Central memory CD8-positive, alpha-beta T cell (primary cell): ENCODE data around the gene PCBP3.
"Not testable (repeated sequence)": the region's sequence is repeated elsewhere in the genome, so short reads cannot be mapped to it uniquely, and the experiment has no call there.

Source experiments
- ATAC-seq: fragments of 150-1000 bp; cut with Tn5 transposase; replicated peaks from 2 replicates; pipeline ENCODE4 v1.10.0; 2022; ENCODE audit warnings: mild to moderate bottlenecking, moderate FRiP score, moderate number of reproducible peaks; ENCODE audit not compliant: poor library complexity, severe bottlenecking; ENCODE audit errors: extremely low read depth
- DNase-seq, 2 donors: peaks; one replicate each; pipeline ENCODE4 v3.0.0; 2021; ENCODE audit warnings: low spot score in 2 of 2
- H3K27ac Mint-ChIP-seq: one replicate; pipeline ENCODE4 v1.8.0; 2022; ENCODE audit warnings: low read depth, mild to moderate bottlenecking, moderate library complexity, mixed read lengths
- H3K27me3 Mint-ChIP-seq: one replicate; pipeline ENCODE4 v1.8.0; 2022; ENCODE audit warnings: mixed read lengths
- H3K36me3 Mint-ChIP-seq: one replicate; pipeline ENCODE4 v1.8.0; 2022; ENCODE audit warnings: mild to moderate bottlenecking, moderate library complexity, mixed read lengths; ENCODE audit not compliant: insufficient read depth
- H3K4me1 Mint-ChIP-seq: one replicate; pipeline ENCODE4 v1.8.0; 2022; ENCODE audit warnings: mixed read lengths
- H3K4me3 Mint-ChIP-seq: one replicate; pipeline ENCODE4 v1.8.0; 2022; ENCODE audit warnings: mild to moderate bottlenecking, moderate library complexity, mixed read lengths
- H3K9me3 Mint-ChIP-seq: one replicate; pipeline ENCODE4 v1.8.0; 2022; ENCODE audit warnings: mixed read lengths

Gene PCBP3

DNA sequence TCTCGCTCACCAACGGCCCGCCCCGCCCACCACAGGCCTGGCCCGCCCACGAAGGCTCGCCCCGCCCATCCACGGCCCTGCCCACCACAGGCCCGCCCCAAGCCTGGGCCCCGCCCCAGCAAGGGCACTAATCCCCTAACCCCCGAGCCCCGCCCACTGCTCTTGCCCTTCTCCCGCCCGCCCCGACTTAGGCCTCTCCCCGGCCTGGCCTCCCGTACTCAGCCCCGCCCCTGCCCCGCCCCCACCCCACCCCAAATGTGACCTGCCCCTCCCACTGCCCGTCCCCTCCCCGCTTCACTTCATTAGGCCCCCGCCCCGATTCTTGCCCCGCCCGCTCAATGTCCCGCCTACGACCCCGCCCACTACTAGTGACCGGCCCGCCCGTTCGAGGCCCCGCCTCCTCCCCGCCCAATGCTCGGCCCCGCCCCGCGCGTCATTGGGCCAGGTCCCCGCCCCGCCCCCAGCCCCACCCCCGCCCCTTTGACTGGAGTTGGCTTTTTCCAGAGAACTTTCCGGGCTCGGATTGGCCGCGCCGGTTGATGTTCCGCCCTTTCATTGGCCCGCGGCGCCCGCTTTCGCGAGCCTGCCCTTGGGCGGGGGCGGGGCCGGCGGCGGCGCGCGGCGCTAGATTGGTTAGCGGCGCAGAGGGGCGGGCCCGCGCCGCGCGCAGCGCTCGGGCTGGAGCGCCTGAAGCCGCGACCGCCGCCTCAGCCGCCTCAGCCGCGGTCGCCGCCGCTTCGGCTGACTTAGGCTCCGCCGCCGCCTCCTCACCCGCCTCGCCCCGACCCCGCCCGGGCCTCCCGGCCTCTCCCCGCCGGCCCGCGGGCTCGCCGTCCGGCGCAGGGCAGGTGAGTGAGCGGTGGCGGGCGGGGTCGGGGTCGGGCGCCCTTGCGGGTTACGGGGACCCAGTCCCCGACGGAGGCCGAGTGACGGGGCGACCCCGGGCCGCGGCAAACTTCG lies at the start of gene PCBP3:
Gene PCBP3, plus strand, starts transcription at position 705 of the 960 bp plus-strand sequence. CDS start 206,361 bp downstream, outside the sequence.
- peaks cover 41% of the 10 kb centered on the region for H3K27me3 Mint-ChIP-seq
- peaks cover 6% of the 10 kb centered on the region for H3K4me1 Mint-ChIP-seq
- peak; percentile 60 to 75 for DNase-seq
- peaks cover 5% of the 10 kb centered on the region for H3K9me3 Mint-ChIP-seq
- no peak within 1 kb of the TSS for H3K27ac Mint-ChIP-seq
- peaks cover 7% of the 10 kb centered on the region for H3K36me3 Mint-ChIP-seq
- H3K4me3 Mint-ChIP-seq, result peak within 1 kb of the TSS; percentile 46
- peak; percentile 70 for ATAC-seq

DNA sequence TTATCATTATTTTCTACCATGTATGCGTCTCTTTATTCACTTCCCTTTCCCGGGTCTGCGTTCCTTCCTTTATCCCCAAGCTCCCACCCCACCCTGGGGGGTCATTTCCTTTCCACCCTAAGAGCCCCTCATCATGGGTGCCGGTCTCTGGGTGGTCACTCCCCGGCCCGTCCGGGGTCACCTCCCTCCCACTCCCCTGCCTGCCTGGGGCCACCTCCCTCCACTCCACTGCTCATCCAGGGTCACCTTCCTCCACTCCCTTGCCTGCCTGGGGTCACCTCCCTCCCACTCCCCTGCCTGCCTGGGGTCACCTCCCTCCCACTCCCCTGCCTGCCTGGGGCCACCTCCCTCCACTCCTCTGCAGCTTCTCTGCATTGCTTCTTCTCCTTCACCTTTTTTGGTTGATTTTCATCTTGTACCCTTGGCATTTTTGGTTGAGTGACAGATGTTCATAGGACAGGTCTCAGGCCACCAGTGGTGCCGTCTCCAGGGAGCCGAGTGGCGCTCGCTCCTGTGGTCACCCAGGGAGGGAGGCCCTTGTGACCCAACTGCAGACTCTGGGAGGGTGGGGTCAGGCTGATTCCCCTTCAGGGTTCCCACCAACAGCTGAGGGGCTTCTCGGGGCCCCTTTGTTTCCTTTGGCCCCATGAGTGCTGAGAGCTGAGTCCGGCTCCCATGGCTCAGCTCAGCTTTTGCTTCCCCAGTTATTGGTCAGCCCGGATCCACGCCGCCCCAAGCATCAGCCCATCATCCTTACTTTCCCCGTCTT lies 48.6 kb upstream of the PCBP3 start:
- Mint-ChIP-seq H3K4me1 (peaks cover 6% of the 10 kb centered on the region), H3K27me3 (peaks cover 8% of the 10 kb centered on the region), H3K36me3 (no peaks in the 10 kb centered on the region), H3K27ac (no peak overlapping the region), H3K9me3 (no peaks in the 10 kb centered on the region), H3K4me3 (no peak overlapping the region)
- no peak for DNase-seq
- no peak for ATAC-seq

DNA sequence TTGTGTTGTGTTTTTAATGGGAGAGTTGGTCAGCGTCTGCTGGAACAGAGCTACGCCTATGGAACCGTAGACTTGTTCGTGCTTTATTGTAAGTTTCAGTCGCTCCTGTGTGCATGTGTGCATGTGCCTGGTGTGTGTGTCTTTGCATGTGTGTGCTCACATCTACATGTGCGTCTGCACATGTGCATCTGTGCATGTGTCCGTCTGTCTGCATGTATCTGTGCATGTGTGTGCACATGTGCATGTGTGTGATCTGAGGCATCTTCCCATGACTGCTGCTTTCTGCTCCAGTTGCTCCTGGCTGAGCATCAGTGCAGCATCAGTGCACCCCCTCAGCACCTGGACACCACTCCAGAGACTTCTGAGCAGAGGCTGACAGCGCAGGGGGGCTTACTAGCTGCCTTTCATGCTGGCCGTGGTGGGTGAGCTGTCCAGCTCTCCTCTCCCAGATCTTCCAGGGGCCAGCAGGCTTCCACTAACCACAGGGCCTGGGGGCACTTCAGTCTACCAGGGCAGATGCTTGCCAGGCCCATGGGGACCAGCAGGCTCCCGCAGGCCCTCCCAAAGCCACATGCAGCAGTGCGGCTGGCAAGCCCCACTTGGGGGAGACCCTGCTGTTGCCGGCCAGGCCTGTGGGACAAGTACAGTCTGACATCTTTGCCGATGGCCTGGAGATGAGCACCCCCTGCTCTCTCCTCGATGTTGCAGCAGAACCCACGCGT lies 47.8 kb upstream of the PCBP3 start:
- no peaks in the 10 kb centered on the region for H3K36me3 Mint-ChIP-seq
- DNase-seq, result no peak
- no peak overlapping the region for H3K27ac Mint-ChIP-seq
- H3K4me1 Mint-ChIP-seq, result peaks cover 6% of the 10 kb centered on the region
- H3K9me3 Mint-ChIP-seq, result no peaks in the 10 kb centered on the region
- H3K27me3 Mint-ChIP-seq, result peaks cover 8% of the 10 kb centered on the region
- H3K4me3 Mint-ChIP-seq, result no peak overlapping the region
- ATAC-seq, result no peak

DNA sequence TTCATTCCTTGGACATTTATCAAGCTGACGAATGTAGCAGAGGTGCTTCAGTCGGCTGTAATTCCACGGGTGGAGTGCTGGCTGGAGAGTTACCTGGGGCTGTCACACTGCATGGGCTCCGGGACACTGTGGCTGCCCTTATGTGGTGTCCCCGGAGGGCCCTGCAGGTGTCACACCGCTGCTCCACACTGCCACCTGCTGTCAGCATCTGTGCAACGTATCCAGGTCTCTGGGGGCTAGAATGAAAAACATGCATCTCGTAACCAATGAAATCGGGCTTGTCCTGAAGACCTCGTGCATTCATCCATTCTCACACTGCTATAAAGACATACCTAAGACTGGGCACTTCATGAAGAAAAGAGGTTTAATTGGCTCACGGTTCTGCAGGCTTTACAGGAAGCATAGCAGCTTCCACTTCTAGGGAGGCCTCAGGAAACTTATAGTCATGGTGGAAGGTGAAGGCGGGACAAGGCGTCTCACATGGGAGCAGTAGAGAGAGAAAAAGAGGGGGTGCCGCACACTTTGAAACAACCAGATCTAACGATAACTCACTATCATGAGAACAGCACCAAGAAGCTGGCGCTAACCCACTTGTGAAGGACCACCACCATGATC lies 46.7 kb upstream of the PCBP3 start:
- H3K27ac Mint-ChIP-seq, result no peak overlapping the region
- no peaks in the 10 kb centered on the region for H3K9me3 Mint-ChIP-seq
- peak; percentile 63 to 81 for DNase-seq
- ATAC-seq, result peak; percentile 70
- H3K36me3 Mint-ChIP-seq, result no peaks in the 10 kb centered on the region
- no peak overlapping the region for H3K4me3 Mint-ChIP-seq
- H3K27me3 Mint-ChIP-seq, result peaks cover 8% of the 10 kb centered on the region
- peaks cover 6% of the 10 kb centered on the region for H3K4me1 Mint-ChIP-seq

DNA sequence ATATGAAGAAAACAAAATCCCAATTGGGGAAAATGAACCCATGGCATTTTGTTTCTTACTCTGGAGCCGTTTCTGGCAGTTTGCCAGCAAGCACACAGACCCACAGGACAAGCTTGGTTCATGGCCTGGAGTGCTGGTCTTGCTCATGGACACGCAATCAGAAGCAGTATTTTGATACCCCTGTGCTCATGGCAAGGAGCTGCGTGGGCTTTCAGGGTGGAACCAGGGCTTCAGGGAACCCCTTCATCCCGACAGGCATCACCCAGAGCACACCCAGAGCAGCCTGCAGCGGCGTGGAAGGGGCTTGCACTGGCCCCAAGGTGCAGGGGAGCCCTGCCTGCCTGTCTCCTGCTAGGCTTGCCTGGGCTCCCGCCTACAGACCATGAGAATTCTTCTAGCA lies 45.4 kb upstream of the PCBP3 start:
- H3K27ac Mint-ChIP-seq, result no peak overlapping the region
- peaks cover 12% of the 10 kb centered on the region for H3K9me3 Mint-ChIP-seq
- DNase-seq (no peak), ATAC-seq (no peak)
- H3K4me1 Mint-ChIP-seq, result peaks cover 6% of the 10 kb centered on the region
- peaks cover 8% of the 10 kb centered on the region for H3K27me3 Mint-ChIP-seq
- H3K36me3 Mint-ChIP-seq, result no peaks in the 10 kb centered on the region
- no peak overlapping the region for H3K4me3 Mint-ChIP-seq

DNA sequence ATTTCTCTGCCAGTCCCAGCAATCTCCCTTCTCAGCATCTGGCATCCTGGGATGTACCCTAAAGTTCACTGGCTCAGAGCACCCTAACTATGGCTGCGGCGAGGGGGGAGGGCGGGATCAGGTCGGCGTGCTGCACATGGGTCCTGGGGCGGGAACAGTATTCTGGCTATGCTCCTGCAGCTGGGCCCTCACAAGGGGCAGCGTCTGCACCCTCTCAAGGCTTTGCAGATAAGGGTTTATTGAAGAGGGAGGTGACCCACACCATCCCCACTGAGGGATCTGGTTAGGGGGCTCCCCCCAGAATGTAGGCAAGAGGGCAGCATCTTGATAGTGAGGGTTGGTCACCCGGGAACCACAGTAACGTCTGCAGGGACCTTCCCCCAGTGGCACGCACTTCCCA lies 44.9 kb upstream of the PCBP3 start:
- H3K9me3 Mint-ChIP-seq, result peaks cover 18% of the 10 kb centered on the region
- H3K4me3 Mint-ChIP-seq, result no peak overlapping the region
- peaks cover 6% of the 10 kb centered on the region for H3K4me1 Mint-ChIP-seq
- DNase-seq, result no peak
- no peak overlapping the region for H3K27ac Mint-ChIP-seq
- ATAC-seq, result no peak
- H3K27me3 Mint-ChIP-seq, result peaks cover 8% of the 10 kb centered on the region
- no peaks in the 10 kb centered on the region for H3K36me3 Mint-ChIP-seq

DNA sequence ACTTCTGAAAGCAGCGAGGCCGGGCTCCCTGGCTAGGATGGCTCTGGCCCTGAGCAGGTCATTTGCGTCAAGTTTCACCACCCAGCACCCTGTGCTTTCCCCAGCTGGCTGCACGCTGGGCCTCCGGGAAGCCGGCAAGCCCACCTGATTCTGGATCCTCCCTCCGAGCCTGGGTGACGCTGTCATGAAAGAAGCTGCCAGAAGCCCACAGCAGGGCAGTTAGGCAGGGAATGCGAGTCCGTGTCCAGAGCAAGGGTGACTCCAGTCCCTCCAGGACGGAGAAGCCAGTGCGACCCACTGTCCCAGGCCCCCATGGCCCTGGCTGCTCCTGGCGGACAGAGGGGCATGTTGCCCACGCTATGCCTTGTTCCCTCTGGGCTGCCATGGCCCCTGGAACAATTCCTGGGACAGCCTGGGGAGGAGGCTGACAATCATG lies 44.4 kb upstream of the PCBP3 start:
- Mint-ChIP-seq H3K4me3 (no peak overlapping the region), H3K27me3 (peaks cover 8% of the 10 kb centered on the region), H3K36me3 (no peaks in the 10 kb centered on the region), H3K27ac (no peak overlapping the region), H3K4me1 (peaks cover 6% of the 10 kb centered on the region), H3K9me3 (peaks cover 23% of the 10 kb centered on the region)
- ATAC-seq (no peak), DNase-seq (no peak)

DNA sequence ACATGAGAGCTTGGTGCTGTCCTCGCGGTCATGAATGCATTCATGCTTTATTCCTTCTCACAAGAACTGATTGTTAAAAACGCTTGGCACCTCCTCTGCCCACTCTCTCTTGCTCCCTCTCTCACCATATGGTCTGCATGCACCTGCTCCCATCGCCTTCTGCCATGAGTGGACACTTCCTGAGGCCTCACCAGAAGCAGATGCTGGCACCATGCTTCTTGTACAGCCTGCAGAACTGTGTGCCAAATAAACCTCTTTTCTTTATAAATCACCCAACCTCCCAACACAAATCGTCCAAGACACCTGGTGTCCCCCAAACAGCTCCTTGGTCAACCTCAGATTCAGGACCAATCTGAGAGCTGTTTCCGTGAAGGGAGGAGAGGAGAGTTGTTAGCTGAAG lies 43.3 kb upstream of the PCBP3 start:
- DNase-seq, result no peak
- H3K36me3 Mint-ChIP-seq, result no peaks in the 10 kb centered on the region
- H3K4me3 Mint-ChIP-seq, result no peak overlapping the region
- H3K27ac Mint-ChIP-seq, result peak overlapping the region; percentile 6
- H3K9me3 Mint-ChIP-seq, result peaks cover 26% of the 10 kb centered on the region
- H3K4me1 Mint-ChIP-seq, result peaks cover 6% of the 10 kb centered on the region
- ATAC-seq, result no peak
- H3K27me3 Mint-ChIP-seq, result peaks cover 8% of the 10 kb centered on the region

DNA sequence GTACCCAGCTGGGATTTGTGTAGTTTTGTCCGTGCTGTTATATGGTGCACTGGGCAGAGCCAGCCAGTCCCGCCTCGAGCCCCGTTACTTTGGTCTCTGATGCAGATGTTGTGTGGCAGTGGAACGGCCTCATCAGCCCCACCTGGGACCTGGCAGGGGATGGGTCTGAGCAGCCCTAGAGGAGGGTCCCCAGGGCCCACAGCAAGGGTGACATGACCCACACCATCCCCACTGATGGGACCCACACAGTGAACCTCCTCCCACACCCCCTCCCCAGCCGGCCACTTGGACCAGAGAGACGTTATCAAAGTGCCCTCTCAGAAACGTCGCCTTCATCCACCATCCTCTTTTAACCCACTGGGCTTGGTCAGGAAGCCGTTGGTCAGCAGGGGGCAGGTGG lies 42.0 kb upstream of the PCBP3 start:
- Mint-ChIP-seq H3K9me3 (peaks cover 26% of the 10 kb centered on the region), H3K4me3 (no peak overlapping the region), H3K27me3 (peaks cover 7% of the 10 kb centered on the region), H3K27ac (no peak overlapping the region), H3K4me1 (peaks cover 6% of the 10 kb centered on the region), H3K36me3 (no peaks in the 10 kb centered on the region)
- DNase-seq (no peak), ATAC-seq (no peak)

DNA sequence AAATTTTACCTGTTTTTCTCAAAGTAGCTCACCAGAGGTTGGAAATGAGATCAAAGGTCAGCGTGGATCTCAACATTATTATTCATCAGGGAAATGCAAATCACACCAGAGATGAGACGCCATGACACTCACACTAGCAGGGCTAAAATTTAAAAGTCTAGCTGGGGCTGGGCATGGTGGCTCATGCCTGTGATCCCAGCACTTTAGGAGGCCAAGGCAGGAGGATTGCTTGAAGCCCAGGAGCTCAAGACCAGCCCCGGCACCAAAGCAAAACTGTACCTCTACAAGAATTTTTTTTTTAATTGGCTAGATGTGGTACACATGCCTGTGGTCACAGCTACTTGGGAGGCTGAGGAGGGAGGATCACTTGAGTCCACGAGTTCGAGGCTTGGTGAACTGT lies 41.4 kb upstream of the PCBP3 start:
- ATAC-seq (no peak), DNase-seq (no peak)
- Mint-ChIP-seq H3K36me3 (no peaks in the 10 kb centered on the region), H3K9me3 (peaks cover 26% of the 10 kb centered on the region), H3K4me3 (no peak overlapping the region), H3K27ac (no peak overlapping the region), H3K27me3 (peaks cover 2% of the 10 kb centered on the region), H3K4me1 (peaks cover 1% of the 10 kb centered on the region)

DNA sequence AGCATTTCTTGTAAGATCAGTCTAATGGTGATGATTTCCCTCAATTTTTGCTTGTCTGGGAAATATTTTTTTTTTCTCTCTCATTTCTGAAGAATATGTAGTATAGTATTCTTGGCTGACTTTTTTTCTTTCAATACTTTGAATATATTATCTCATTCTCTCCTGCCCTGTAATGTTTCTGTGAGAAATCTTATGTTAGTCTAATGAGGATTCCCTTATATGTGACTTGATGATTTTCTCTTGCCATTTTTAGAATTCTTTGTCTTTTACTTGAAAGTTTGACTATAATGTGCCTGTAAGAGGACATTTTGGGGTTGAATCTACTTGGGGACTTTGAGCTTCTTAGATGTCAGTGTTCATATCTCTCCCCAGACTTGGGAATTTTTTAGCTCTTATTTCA lies 40.0 kb upstream of the PCBP3 start:
- ATAC-seq, result no peak
- Mint-ChIP-seq H3K9me3 (peaks cover 26% of the 10 kb centered on the region), H3K27me3 (no peaks in the 10 kb centered on the region), H3K36me3 (peaks cover 2% of the 10 kb centered on the region), H3K4me3 (no peak overlapping the region), H3K27ac (peak overlapping the region; percentile 22), H3K4me1 (peaks cover 5% of the 10 kb centered on the region)
- no peak for DNase-seq

DNA sequence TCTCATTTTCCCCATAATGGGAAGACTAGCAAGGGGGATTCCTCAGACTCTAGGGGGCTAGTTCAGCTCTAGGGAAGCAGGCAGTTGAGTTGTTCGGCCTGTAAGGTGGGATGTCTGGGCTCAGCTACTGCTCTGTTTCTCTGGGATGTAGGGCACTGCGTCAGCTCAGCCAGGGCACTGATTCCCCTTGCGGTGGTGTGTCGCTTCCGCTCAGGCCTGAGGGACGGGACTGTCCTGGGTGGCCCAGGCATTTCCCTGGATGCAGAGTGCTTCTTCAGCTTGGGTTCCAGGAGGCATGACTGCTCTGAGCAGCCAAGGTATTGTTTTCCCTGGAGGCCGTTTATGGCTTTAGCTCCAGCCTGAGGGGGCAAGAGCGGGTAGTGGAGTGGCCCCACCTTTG lies 38.8 kb upstream of the PCBP3 start:
- not testable (repeated sequence) for ATAC-seq, H3K36me3 Mint-ChIP-seq, H3K4me3 Mint-ChIP-seq, H3K27ac Mint-ChIP-seq, H3K27me3 Mint-ChIP-seq, DNase-seq, H3K4me1 Mint-ChIP-seq
- H3K9me3 Mint-ChIP-seq, result peaks cover 26% of the 10 kb centered on the region
